Body of pancreas (tissue), 4 donors: Measurements from ENCODE around the gene KCNMB2. TPM values are rescaled to one million over a fixed set of nuclear protein-coding genes. Genes with fewer than 3 reads are reported as not detected.

Experiments
- ATAC-seq: fragments of 150-250 bp; one replicate; pipeline ENCODE4 v1.9.1; 2016
- DNase-seq, 4 donors: peaks; one replicate each; pipeline ENCODE4 v3.0.0-alpha.2; 2019
- H3K27ac ChIP-seq, 4 donors: fragments of 200-600 bp; sonication (generic); 1 replicate in 3 of 4; 2 replicates in 1 of 4; pipeline versions ENCODE4 v1.5.1 to v1.6.1; 2016 to 2019; ENCODE audit warnings: mild to moderate bottlenecking in 1 of 4, mixed read lengths in 1 of 4, moderate library complexity in 1 of 4
- H3K27me3 ChIP-seq, 2 donors: fragments of 200-600 bp; sonication (generic); one replicate each; pipeline ENCODE4 v1.6.0; 2016; ENCODE audit warnings: mild to moderate bottlenecking in 1 of 2
- H3K36me3 ChIP-seq, 2 donors: fragments of 200-600 bp; sonication (generic); replicated peaks in 1 of 2; 2 replicates each; pipeline ENCODE4 v1.5.1; 2016; ENCODE audit warnings: low read depth in 2 of 2; ENCODE audit not compliant: insufficient read depth in 1 of 2
- H3K4me1 ChIP-seq: fragments of 200-600 bp; sonication (generic); one replicate; pipeline ENCODE4 v1.6.0; 2016
- H3K4me3 ChIP-seq, 2 donors: fragments of 200-600 bp; sonication (generic); 1 replicate in 1 of 2; 2 replicates in 1 of 2; pipeline ENCODE4 v1.5.1; 2016 to 2019
- H3K9me3 ChIP-seq, 3 donors: fragments of 200-600 bp; sonication (generic); 1 replicate in 2 of 3; 2 replicates in 1 of 3; pipeline ENCODE4 v1.5.1; 2016
- CTCF ChIP-seq, 7 experiments: fragments of 450-650 bp in 4 of 7; fragments of 200-600 bp in 3 of 7; sonication (generic) in 3 of 7; IDR thresholded peaks; one replicate each; pipeline ENCODE4 v1.5.1; 2016 to 2019; ENCODE audit warnings: antibody characterized with exemption in 7 of 7
- POLR2A ChIP-seq, 3 donors: fragments of 450-650 bp; IDR thresholded peaks; one replicate each; pipeline ENCODE4 v1.6.1; 2016; ENCODE audit warnings: antibody characterized with exemption in 3 of 3, mild to moderate bottlenecking in 2 of 3
- WGBS, 2 donors: methylation state at CpG; one replicate each; pipeline ENCODE4 v1.1.5; 2017; 5-methylcytosine and 5-hydroxymethylcytosine counted together
- intact Hi-C: fragments of 100-400 bp; cut with DNase I; formaldehyde crosslinking; loops from one replicate; pipeline ENCODE4 v1.15.1; 2023
- total RNA-seq, 2 donors: library from RNA; depleted of rRNA; stranded (reverse); fragments of >200 nt; gene quantifications; one replicate each; pipeline ENCODE4 v1.1.0, GENCODE V29; 2016

KCNMB2 gene
- total RNA-seq, 2 donors from 2014 or later, result 2.3 TPM; not detected in 1

GRCh38 chr3:178768072-178768864, 232.0 kb downstream of the KCNMB2 start:
- Histone ChIP-seq H3K27ac (no peak overlapping the region), H3K4me3 (no peak overlapping the region), H3K27me3 (no peaks in the 10 kb centered on the region), H3K4me1 (no peaks in the 10 kb centered on the region), H3K9me3 (no peaks in the 10 kb centered on the region), H3K36me3 (no peaks in the 10 kb centered on the region)
- no peak for TF ChIP-seq POLR2A (IDR thresholded peaks at IDR 0.05)
- TF ChIP-seq CTCF (IDR thresholded peaks at IDR 0.05), result no peak
- no peak for DNase-seq
- WGBS, 2 donors, result 68 to 75% methylated on average over 5 of the region's 5 CpGs
- ATAC-seq, result no peak
- intact Hi-C loops, result no loop called here

- Histone ChIP-seq H3K4me3 (no peak overlapping the region), H3K27me3 (no peaks in the 10 kb centered on the region), H3K9me3 (no peaks in the 10 kb centered on the region), H3K4me1 (no peaks in the 10 kb centered on the region), H3K27ac (no peak overlapping the region), H3K36me3 (no peaks in the 10 kb centered on the region)
- ATAC-seq (no peak), DNase-seq (no peak)
- intact Hi-C loops, result no loop called here
- TF ChIP-seq POLR2A (IDR thresholded peaks at IDR 0.05) (no peak), CTCF (IDR thresholded peaks at IDR 0.05) (no peak)
- WGBS, 2 donors, result 80 to 97% methylated on average over 3 of the region's 3 CpGs
Measured at GRCh38 chr3:178771511-178771910, 235.3 kb downstream of the KCNMB2 start.

- ATAC-seq (no peak), DNase-seq (no peak)
- Histone ChIP-seq H3K9me3 (no peaks in the 10 kb centered on the region), H3K4me1 (no peaks in the 10 kb centered on the region), H3K4me3 (no peak overlapping the region), H3K27ac (no peak overlapping the region), H3K36me3 (no peaks in the 10 kb centered on the region), H3K27me3 (no peaks in the 10 kb centered on the region)
- WGBS, 2 donors, result 67 to 81% methylated on average over 4 of the region's 4 CpGs
- no peak for TF ChIP-seq POLR2A (IDR thresholded peaks at IDR 0.05)
- intact Hi-C loops, result no loop called here
Measured at GRCh38 chr3:178772746-178773145, 236.5 kb downstream of the KCNMB2 start.

GRCh38 chr3:178773358-178773757, 237.1 kb downstream of the KCNMB2 start:
- DNase-seq (no peak), ATAC-seq (no peak)
- H3K4me3 ChIP-seq, result no peak overlapping the region
- WGBS, 2 donors, result 63 to 96% methylated on average over 1 of the region's 1 CpG
- H3K36me3 ChIP-seq, result no peaks in the 10 kb centered on the region
- no peak overlapping the region for H3K27ac ChIP-seq
- TF ChIP-seq CTCF (IDR thresholded peaks at IDR 0.05), result no peak
- TF ChIP-seq POLR2A (IDR thresholded peaks at IDR 0.05), result no peak
- no peaks in the 10 kb centered on the region for H3K27me3 ChIP-seq
- H3K4me1 ChIP-seq, result no peaks in the 10 kb centered on the region
- intact Hi-C loops, result no loop called here
- no peaks in the 10 kb centered on the region for H3K9me3 ChIP-seq

GRCh38 chr3:178777718-178778411, 241.6 kb downstream of the KCNMB2 start:
- no peaks in the 10 kb centered on the region for H3K4me1 ChIP-seq
- intact Hi-C loops, result no loop called here
- H3K27me3 ChIP-seq, result no peaks in the 10 kb centered on the region
- TF ChIP-seq POLR2A (IDR thresholded peaks at IDR 0.05), result no peak
- ATAC-seq, result no peak
- DNase-seq, result no peak
- H3K36me3 ChIP-seq, result no peaks in the 10 kb centered on the region
- no peak overlapping the region for H3K4me3 ChIP-seq
- H3K9me3 ChIP-seq, result no peaks in the 10 kb centered on the region
- WGBS, 2 donors, result 39 to 50% methylated on average over 4 of the region's 4 CpGs
- no peak overlapping the region for H3K27ac ChIP-seq
